PC-9 (cell line): ENCODE data around the gene VMO1. TPM values are rescaled to one million over a fixed set of nuclear protein-coding genes. Genes with fewer than 3 reads are reported as not detected.

Experiments used
- BruUV-seq: library from RNA; stranded (reverse); fragments of 400-500 nt; replicated peaks from 2 replicates; lab custom pipeline; 2021; lab: Mats Ljungman, UMichigan
- CTCF ChIA-PET: fragments of 300-600 bp; sonication (Branson Sonifier 250); formaldehyde crosslinking; loops from one replicate; lab custom pipeline; 2022; ENCODE audit warnings: antibody characterized with exemption; lab: Charles Lee
- POLR2A ChIA-PET: fragments of 300-600 bp; sonication (Branson Sonifier 250); formaldehyde crosslinking; loops from one replicate; lab custom pipeline; 2022; ENCODE audit warnings: antibody characterized with exemption; ENCODE audit not compliant: unreplicated experiment; lab: Charles Lee
- DNase-seq, 2 experiments: peaks; one replicate each; pipeline versions ENCODE4 v3.0.0 to v3.0.0-alpha.2; 2015 to 2022; ENCODE audit warnings: mixed read lengths in 1 of 2
- H2AFZ ChIP-seq: fragments of 200-600 bp; sonication (generic); 2 replicates; pipeline ENCODE4 v1.8.1; 2017; ENCODE audit warnings: antibody characterized with exemption
- H3F3A ChIP-seq: fragments of 200-600 bp; sonication (generic); 2 replicates; pipeline ENCODE4 v1.8.1; 2017; ENCODE audit warnings: antibody characterized with exemption, mild to moderate bottlenecking, low read depth; ENCODE audit not compliant: insufficient read depth
- H3K27ac ChIP-seq: fragments of 200-600 bp; sonication (generic); 2 replicates; pipeline ENCODE4 v1.6.1; 2016; ENCODE audit warnings: mixed run types
- H3K27me3 ChIP-seq: fragments of 200-600 bp; sonication (generic); 2 replicates; pipeline ENCODE4 v1.6.1; 2016; ENCODE audit warnings: low read depth, mixed run types; ENCODE audit not compliant: insufficient read depth
- H3K36me3 ChIP-seq: fragments of 200-600 bp; sonication (generic); 2 replicates; pipeline ENCODE4 v1.6.1; 2016; ENCODE audit warnings: low read depth, mixed run types
- H3K4me1 ChIP-seq: fragments of 200-600 bp; sonication (generic); replicated peaks from 2 replicates; pipeline ENCODE4 v1.6.1; 2016; ENCODE audit warnings: mixed run types; ENCODE audit not compliant: insufficient read depth
- H3K4me2 ChIP-seq: fragments of 200-600 bp; sonication (generic); 2 replicates; pipeline ENCODE4 v1.6.1; 2017; ENCODE audit warnings: mixed run types
- H3K4me3 ChIP-seq: fragments of 200-600 bp; sonication (generic); 2 replicates; pipeline ENCODE4 v1.6.1; 2016; ENCODE audit warnings: mixed run types
- H3K79me2 ChIP-seq: fragments of 200-600 bp; sonication (generic); 2 replicates; pipeline ENCODE4 v1.6.1; 2017; ENCODE audit warnings: low read depth, mixed run types
- H3K9me2 ChIP-seq: fragments of 200-600 bp; sonication (generic); 2 replicates; pipeline ENCODE4 v1.8.1; 2017; ENCODE audit warnings: mild to moderate bottlenecking; ENCODE audit not compliant: insufficient read depth
- H3K9me3 ChIP-seq: fragments of 200-600 bp; sonication (generic); 2 replicates; pipeline ENCODE4 v1.8.1; 2016; ENCODE audit warnings: low read depth; ENCODE audit not compliant: insufficient read depth
- H4K20me1 ChIP-seq: fragments of 200-600 bp; sonication (generic); 2 replicates; pipeline ENCODE4 v1.8.1; 2017; ENCODE audit not compliant: insufficient read depth
- EZH2 ChIP-seq: fragments of 200-600 bp; sonication (generic); IDR thresholded peaks from 2 replicates; pipeline ENCODE4 v1.8.0; 2017; ENCODE audit warnings: antibody characterized with exemption, low read depth
- intact Hi-C: fragments of 100-400 bp; cut with micrococcal nuclease; formaldehyde crosslinking; loops from one replicate; pipeline ENCODE4 v1.10.0; 2022; ENCODE audit not compliant: unreplicated experiment
- total RNA-seq: library from RNA; stranded (reverse); gene quantifications from 2 replicates; pipeline ENCODE4 v1.2.3, GENCODE V29; 2021
- TF ChIP-seq, protein P1 (sequence below): fragments of 200-600 bp; sonication (generic); conservative IDR thresholded peaks from 2 replicates; pipeline ENCODE4 v1.6.1; 2017; ENCODE audit warnings: mixed run types, antibody characterized with exemption, mild to moderate bottlenecking, moderate library complexity

The VMO1 gene
- total RNA-seq, 1 experiment from 2014 or later: 3.6 TPM

DNA sequence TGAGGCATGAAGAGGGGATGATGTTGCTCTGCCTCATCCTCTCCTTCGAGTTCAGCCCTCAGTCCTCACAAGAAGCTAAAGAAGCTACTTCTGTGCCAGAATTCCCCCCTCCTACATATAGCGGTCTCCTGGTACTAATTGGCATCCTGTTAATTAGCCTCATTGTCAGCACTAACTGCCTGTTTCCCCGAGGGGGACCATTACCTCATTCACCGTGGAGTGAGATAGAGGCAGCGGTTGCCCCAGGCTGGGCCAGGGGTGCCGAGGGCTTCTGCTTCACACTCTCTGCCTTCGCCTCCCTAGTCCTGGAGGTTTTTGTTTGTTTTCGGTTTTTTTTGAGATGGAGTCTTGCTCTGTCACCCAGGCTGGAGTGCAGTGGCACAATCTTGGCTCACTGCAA, 41.2 kb upstream of the VMO1 start:
- Histone ChIP-seq H3K4me3 (no peak overlapping the region), H3K27ac (no peak overlapping the region), H3F3A (peaks cover 14% of the 10 kb centered on the region; the same call in 1 of the 2 replicates), H3K27me3 (no peaks in the 10 kb centered on the region), H3K36me3 (no peaks in the 10 kb centered on the region), H3K4me2 (no peak overlapping the region), H2AFZ (no peak overlapping the region), H3K4me1 (no peaks in the 10 kb centered on the region), H3K9me2 (no peaks in the 10 kb centered on the region), H4K20me1 (no peaks in the 10 kb centered on the region), H3K79me2 (no peaks in the 10 kb centered on the region), H3K9me3 (no peaks in the 10 kb centered on the region)
- POLR2A ChIA-PET: no interaction called here
- no peak for DNase-seq
- TF ChIP-seq, protein P1, sequence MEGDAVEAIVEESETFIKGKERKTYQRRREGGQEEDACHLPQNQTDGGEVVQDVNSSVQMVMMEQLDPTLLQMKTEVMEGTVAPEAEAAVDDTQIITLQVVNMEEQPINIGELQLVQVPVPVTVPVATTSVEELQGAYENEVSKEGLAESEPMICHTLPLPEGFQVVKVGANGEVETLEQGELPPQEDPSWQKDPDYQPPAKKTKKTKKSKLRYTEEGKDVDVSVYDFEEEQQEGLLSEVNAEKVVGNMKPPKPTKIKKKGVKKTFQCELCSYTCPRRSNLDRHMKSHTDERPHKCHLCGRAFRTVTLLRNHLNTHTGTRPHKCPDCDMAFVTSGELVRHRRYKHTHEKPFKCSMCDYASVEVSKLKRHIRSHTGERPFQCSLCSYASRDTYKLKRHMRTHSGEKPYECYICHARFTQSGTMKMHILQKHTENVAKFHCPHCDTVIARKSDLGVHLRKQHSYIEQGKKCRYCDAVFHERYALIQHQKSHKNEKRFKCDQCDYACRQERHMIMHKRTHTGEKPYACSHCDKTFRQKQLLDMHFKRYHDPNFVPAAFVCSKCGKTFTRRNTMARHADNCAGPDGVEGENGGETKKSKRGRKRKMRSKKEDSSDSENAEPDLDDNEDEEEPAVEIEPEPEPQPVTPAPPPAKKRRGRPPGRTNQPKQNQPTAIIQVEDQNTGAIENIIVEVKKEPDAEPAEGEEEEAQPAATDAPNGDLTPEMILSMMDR: no peak
- TF ChIP-seq EZH2: no peak
- CTCF ChIA-PET: no interaction called here
- intact Hi-C loops: no loop called here
- BruUV-seq: no TSS peak

DNA sequence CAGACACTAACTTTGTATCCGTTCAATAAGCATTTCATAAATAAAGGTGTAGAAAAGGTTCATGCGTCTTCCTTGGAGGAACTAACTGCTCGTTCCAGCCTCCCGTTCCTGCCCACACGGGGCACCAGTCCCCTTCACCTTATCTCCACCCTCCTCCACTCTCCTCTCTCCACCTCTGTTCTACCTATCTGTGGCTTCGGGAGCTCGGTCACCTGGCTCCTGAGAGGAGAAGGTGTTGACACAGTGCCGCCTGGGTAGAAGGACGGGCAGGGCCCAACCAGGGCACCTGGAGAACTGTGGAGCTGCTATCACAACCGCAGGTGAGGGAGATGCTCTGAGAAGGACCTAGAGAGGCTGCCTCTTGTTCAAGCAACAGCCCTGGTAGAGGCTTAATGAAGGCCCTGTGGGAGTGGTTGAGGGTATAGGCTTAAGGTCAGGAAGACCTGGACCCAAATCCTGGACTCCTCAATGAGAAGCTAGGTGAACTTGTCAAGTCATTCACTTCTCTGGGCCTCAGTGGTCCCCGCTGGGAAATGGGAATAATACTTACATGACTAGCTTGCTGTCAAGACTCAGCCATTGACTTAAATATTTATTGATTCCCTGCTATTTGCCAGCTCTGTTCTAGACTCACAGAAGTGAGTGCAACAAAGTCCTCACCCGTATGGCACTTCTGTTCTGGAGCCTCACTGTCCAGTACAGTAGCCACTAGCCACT, 37.4 kb upstream of the VMO1 start:
- H3K9me3 ChIP-seq: no peaks in the 10 kb centered on the region
- H3K9me2 ChIP-seq: no peaks in the 10 kb centered on the region
- no peak for DNase-seq
- TF ChIP-seq EZH2: no peak
- TF ChIP-seq, protein P1: no peak
- intact Hi-C loops: no loop called here
- H3K27me3 ChIP-seq: no peaks in the 10 kb centered on the region
- ChIA-PET POLR2A (no interaction called here), CTCF (interaction anchor here (0.6 kb wide), 1 partner anchor 40 kb away, joined by 4 read pairs; no protein-coding TSS in a partner anchor)
- no TSS peak for BruUV-seq
- H3K4me3 ChIP-seq: no peak overlapping the region
- no peak overlapping the region for H3K4me2 ChIP-seq
- no peaks in the 10 kb centered on the region for H3K79me2 ChIP-seq
- no peaks in the 10 kb centered on the region for H3K4me1 ChIP-seq
- no peaks in the 10 kb centered on the region; the same call in 1 of the 2 replicates for H3K36me3 ChIP-seq
- no peak overlapping the region for H2AFZ ChIP-seq
- no peak overlapping the region for H3K27ac ChIP-seq
- peaks cover 12% of the 10 kb centered on the region; the same call in 1 of the 2 replicates for H3F3A ChIP-seq
- no peaks in the 10 kb centered on the region for H4K20me1 ChIP-seq

DNA sequence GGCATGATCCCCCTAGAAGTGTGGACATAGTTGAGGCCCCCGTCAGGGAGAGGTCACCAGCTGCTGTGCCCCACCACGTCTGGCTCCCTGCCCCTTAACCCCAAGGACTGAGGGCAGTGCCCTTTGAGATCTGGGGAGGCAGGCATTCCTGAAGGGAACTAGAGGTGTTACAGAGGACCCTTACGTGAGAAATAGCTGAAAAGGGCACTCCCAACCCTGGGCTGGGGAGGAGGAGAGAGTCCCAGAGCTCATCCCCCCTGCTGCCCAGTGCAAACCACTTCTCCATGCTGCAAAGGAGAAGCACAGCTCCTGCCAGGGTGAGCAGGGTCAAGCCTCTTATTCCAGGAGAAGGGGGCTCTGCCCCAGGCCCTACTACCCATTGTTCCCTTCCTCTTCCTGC, 36.7 kb upstream of the VMO1 start:
- H3K27ac ChIP-seq: no peak overlapping the region
- CTCF ChIA-PET: no interaction called here

More for the DNA sequence above, 36.7 kb upstream of the VMO1 start:
- Histone ChIP-seq H3K4me3 (no peak overlapping the region), H3K36me3 (no peaks in the 10 kb centered on the region; the same call in 1 of the 2 replicates), H3K4me1 (no peaks in the 10 kb centered on the region), H4K20me1 (no peaks in the 10 kb centered on the region), H3K79me2 (no peaks in the 10 kb centered on the region), H3K9me2 (no peaks in the 10 kb centered on the region), H3K27me3 (no peaks in the 10 kb centered on the region), H3K9me3 (no peaks in the 10 kb centered on the region), H3K4me2 (no peak overlapping the region), H2AFZ (no peak overlapping the region), H3F3A (peaks cover 10% of the 10 kb centered on the region; the same call in 1 of the 2 replicates)
- intact Hi-C loops: no loop called here
- no TSS peak for BruUV-seq
- POLR2A ChIA-PET: interaction anchor here (0.6 kb wide), 1 partner anchor 54 kb away, joined by 13 read pairs; no protein-coding TSS in a partner anchor
- TF ChIP-seq EZH2: no peak
- DNase-seq: no peak
